NOMO-1 treated with dmso at 0.1 percent for 144 hours (cell line): Measurements from ENCODE around the gene SNRNP27.
"Not testable (repeated sequence)": the region's sequence is repeated elsewhere in the genome, so short reads cannot be mapped to it uniquely, and the experiment has no call there.

Source experiments
- DNase-seq: peaks from one replicate; lab custom pipeline; 2025; ENCODE audit not compliant: unreplicated experiment; lab: John Stamatoyannopoulos, UW

SNRNP27 gene, protein sequence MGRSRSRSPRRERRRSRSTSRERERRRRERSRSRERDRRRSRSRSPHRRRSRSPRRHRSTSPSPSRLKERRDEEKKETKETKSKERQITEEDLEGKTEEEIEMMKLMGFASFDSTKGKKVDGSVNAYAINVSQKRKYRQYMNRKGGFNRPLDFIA

DNA sequence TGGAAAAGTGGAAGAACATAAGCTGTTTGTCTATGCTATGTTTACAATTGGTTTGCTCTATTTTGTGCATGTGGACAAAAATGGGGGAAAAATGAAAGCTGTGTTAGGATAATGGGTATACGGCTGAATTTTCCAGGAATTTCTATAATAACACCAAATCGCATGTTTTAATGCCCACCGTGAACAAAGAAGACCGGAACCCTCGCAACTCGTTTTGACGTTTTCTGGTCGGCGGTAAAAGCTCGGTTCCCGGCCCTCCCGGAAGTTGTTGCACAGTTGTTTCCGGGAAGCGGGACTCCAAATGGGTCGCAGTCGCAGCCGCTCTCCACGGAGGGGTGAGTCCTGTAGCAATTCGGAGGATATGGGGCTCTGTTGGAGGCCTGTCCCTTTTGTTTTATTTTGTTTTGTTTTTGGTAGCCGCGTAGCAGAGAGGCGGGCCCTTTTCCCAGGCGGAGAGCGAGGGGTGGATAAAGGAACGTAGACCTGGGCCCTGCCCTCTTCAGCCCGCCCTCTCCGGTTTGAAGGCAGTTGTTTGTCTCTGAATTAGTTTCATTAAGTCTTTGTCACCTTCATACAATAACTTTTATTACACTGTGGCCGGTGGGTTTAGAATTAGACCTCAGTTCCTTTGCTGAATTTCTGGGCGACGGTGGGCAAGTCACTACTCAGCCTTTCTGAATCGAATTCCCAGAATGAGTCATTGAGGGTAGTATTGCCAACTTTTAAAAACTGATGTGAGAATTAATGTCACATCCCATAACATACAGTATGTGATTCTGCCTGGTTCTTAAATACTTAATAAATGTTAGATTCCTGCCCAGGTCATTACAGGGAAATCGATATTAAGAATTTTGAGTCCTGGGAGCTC is at the start of gene SNRNP27:
SNRNP27 (plus strand) TSS at position 273 of the 868 bp plus-strand sequence; CDS start at position 302, 29 bp downstream.
- peak; percentile 50 for DNase-seq

- no peak for DNase-seq
Observed at GRCh38 chr2:69843993-69844392, 49.8 kb upstream of the SNRNP27 start.

DNA sequence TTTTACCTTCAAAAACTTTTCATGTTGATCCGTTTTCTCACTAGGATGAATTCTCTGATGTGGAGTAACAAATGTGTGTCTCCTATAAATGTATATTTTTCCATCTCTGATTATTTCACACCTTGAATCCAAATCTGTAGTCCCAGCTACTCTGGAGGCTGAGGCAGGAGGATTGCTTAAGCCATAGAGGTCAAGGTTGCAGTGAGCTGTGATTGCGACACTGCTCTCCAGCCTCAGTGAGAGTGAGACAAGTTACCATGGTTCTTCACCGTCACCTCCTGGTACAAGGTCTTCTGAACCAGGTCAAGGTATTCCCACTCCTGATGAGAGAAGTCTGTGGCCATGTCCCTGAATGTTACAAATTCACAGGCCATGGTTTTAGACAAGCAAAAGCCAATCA is 49.2 kb upstream of the SNRNP27 start:
- DNase-seq = no peak

- no peak for DNase-seq
Observed at GRCh38 chr2:69846182-69847067, 47.3 kb upstream of the SNRNP27 start.

DNA sequence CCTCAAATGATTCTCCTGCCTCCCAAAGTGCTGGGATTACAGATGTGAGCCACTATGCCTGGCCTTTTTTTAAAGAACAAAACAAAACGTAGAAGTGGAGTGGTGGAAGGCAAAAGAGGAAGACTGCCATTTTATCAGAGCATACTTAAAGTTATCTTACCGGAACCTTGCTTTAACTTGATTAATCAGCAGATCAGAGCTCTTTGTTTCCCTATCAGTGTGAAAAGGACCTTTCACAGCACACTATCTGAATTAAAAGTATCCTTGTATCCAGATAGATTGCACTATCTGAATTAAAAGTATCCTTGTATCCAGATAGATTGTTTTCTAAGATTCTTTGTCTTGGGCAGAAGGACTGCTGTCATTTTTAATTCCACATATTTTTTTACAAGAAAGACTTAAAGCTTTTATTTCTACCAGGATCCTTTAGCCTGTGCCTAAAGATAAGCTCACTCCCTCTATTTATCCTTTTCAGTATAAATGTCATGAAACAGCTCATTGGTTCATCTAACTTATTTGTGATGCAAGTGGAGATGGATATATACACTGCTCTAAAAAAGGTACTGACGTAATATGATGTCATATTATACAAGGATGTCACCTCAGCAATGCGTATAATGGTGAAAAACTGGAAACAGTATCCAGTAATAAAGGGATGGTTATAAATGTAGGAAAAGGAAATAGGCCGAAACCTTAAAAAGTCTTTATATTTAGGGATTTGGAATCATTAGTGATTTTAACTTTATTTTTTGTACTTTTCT is 46.5 kb upstream of the SNRNP27 start:
- DNase-seq = no peak

GRCh38 chr2:69848186-69848790 is 45.5 kb upstream of the SNRNP27 start:
- DNase-seq = no peak

DNA sequence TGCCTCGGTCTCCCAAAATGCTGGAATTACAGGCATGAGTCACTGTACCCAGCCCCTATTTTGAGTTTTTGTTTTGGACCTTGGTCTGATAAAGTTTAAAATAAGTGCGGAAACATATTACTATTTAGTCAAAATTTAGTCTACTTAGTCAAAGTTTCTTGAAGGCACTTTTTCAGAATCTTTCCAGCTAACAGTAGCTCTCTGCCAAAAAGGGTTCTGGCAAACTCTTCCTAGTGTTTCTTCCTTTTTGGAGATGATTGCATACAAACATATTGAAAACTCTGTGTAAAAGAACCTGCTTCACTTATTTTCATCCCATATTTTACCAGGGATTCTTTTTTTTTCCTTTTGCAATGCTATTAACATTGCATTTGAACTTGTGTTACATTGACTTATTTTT is 35.5 kb upstream of the SNRNP27 start:
- no peak for DNase-seq

DNA sequence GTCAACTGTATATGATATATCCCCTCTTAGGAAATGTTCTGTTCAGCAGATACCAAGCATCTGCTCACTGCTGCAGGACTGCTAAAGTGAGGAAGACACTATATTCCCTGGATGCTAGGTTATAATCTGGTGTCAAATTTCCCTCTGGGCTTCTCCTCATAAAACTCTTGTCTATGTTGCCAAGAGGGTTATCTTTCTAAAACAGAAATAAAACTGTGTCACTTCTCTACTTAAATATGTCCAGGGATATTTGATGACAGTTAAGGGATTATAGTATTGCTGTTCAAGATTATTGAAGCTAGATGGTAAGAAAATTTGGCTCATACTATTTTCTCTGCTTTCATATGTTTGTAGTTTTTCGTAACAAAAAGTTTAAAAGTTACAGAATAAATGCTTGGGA is 30.5 kb upstream of the SNRNP27 start:
- DNase-seq = no peak

DNA sequence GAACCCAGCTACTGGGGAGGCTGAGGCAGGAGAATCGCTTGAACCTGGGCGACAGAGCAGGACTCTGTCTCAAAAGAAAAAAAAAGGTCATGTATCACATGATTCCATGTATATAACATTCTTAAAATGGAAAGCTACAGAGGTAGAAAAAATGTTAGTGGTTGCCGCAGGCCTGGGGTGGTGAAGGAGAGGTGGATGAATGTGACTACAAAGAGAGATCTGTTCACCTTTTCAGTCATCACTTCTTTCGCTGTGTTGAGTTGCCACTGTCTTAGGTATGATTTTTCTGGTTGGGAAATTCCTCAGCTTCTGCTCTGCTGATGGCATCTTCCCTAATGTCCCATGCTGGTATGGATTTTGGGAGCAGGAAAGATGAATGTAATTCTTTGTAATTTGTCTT is 5.3 kb upstream of the SNRNP27 start:
- no peak for DNase-seq

DNA sequence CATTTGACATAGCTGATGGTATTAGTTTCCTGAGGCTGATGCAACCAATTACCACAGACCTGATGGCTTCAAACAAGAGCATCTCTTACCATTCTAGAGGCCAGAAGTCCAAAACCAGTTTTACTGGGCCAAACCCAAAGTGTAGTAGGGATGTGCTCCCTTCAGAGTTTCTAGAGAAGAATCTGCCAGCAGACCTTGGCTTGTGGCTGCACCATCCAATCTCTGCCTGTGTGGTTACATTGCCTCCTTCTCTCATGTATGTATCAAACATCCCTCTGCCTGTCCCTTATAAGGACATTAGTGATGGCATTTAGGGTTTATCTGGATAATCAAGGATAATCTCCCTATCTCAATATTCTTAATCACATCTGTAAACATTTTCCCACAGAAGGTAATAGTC is 4.5 kb upstream of the SNRNP27 start:
- DNase-seq = no peak

DNA sequence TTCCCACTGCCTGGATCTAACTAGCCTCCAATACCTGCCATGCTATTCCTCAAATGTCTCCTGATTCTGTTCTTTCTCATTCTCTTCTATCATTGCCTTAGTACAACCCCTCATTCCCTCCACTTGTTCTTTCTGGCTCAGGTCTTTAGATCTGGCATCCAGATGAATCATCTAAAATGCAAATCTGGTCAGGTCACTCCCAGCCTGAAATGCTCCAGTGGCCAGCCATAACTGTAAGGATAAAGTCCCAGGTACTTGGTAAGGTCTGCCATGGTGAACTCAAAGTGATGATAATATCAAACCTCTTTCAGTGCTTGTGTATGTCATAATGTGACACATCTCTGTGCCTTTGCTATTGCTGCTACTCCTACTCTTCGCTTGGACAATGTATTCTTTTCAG is 2.9 kb upstream of the SNRNP27 start:
- DNase-seq = no peak

GRCh38 chr2:69892838-69893424 is 825 bp upstream of the SNRNP27 start:
- not testable (repeated sequence) for DNase-seq

- DNase-seq = not testable (repeated sequence)
Observed at GRCh38 chr2:69894737-69895136, 981 bp downstream of the SNRNP27 start.

DNA sequence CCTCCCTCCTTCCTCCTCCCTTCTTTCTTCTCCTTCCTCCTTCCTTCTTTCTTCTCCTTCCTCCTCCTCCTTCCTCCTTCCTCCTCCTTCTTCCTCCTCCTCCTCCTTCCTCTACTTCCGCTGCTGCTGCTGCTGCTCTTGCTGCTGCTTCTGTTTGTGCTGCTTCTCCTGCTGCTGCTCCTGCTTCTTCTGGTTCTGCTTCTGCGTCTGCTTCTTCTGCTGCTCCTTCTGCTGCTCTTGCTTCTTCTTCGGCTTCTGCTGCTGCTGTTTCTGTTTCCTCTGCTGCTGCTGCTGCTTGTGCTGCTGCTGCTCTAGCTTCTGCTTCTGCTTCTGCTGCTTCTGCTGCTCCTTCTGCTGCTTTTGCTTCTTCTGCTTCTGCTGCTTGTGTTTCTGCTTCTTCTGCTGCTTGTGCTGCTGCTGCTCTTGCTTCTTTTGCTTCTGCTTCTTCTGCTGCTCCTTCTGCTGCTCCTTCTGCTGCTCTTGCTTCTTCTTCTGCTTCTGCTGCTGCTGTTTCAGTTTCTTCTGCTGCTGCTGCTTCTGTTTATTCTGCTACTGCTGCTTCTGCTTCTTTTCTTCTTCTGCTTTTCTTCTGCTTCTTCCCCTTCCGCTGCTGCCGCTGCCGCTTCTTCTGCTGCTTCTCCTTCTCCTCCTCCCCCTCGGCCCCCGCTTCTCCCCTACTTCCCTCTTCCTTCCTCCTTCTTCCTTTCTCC is 8.6 kb downstream of the SNRNP27 start:
- DNase-seq = peak; percentile 86

DNA sequence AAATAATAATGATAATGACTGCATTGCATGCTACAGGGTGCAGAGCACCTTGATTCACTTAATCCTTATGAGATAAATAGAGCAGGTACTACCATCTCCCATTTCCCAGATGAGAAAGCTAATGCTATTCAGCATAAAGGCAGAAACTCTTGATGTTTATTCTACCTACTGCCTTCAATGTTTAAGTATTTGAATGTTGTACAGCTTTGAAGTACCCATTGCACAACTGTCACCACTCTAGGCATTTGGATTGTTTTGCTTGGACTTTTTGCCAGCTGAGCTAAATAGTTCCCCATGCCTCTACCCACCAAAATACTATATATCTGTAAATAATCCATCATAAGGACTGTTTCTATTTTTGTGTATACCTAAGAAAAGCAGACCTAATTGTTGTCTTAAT is 13.5 kb downstream of the SNRNP27 start:
- DNase-seq = no peak

GRCh38 chr2:69911985-69912563 is 18.3 kb downstream of the SNRNP27 start:
- DNase-seq = no peak

- peak; percentile 99 for DNase-seq
Observed at GRCh38 chr2:69914164-69914949, 20.6 kb downstream of the SNRNP27 start.
